ENCODE results near the gene XPC. TPM values are rescaled to one million over a fixed set of nuclear protein-coding genes. Genes with fewer than 3 reads are reported as not detected.
A peak's percentile ranks its signal among the peaks of the same experiment; 100 is the strongest.

The XPC gene
- total RNA-seq, 1 donor from 2014 or later: 54.2 TPM

DNA sequence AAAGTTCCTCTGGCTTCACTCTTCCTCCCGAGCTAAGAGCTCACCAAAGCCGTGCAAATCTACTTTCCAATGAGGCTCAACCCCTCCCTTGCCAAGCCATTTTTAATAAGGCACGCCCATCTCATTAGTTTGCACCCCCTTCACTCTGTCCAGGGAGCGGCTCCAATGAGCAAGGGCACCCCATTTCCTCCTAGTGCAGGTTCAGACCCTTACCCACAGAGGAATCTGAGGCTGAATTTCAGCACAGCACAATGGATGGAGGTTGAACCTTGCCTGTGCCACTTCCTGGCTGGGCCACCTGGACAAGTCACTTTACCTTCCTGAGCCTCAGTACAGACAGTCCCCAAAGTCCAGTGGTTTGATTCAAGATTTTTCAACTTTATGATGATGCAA is 25.4 kb downstream of the XPC start:
- ATAC-seq: no peak
- intact Hi-C loops (cut with DNase I): no loop called here
- DNase-seq (ENCODE audit: low spot score): no peak

DNA sequence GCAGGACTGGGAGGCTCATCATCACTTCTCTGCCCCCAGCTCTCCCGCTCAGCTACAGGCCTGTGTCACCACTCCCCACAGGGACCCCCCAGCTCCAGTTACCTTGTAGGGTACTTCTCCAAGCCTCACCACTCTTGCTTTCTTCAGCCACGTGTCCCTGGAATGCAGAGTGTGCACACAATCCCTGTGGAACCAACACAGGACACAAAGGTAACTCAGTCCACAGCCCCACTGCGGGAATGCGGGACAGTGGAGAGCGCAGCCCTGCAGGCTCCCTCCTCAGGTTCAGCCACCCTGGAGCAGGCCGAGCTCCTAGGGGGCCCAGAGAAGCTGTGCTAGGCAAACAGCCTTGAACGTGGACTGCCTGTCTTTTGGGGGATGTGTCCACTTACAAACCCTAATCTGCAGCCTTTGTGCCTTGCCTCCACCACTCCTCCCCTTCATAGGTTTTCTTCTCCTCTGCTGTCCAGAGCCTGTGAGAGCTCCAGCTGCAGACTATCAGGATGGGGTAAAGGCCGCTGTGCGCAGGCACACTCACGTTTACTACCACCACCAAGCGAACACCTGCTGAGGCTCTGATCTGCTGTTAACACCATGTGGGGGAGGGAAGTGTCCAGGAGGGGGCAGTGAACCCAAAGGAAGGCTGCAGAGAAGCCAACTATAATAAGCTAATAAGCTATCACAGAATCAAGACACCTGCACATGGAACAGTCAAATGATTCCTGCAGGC is 26.0 kb downstream of the XPC start:
- DNase-seq (ENCODE audit: low spot score) (no peak), ATAC-seq (no peak)

DNA sequence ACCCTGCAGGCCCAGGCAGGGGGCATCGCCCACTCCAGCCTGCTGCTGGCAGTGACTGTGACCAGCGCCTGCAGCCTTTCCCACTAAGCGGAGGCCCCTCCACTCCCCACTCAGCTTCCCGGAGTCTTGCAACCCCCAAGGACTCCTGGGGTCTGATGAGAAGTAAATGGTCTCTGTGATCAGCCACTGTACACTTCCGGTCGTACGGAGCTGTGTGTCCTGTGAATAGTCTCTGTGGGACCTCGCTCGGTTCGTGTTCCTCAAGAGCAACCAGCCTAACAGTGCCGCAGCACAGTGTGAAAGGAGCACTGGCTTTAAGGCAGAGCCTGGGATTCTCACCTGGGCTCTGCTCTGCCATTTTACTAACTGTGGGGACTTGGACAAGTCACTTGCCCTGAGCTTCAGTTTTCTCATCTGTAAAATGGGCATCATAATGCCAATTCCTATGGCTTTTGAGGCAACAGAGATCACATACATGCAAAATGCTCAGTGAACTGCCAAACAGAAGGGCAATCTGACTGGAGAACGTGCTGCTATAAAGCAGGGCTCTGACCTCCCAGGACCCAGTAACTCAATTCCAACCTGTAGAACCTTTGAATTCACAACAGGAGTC is 26.8 kb downstream of the XPC start:
- DNase-seq (ENCODE audit: low spot score) (no peak), ATAC-seq (no peak)
- intact Hi-C loops (cut with DNase I): no loop called here

More for the DNA sequence above, 26.0 kb downstream of the XPC start:
- intact Hi-C loops (cut with DNase I): no loop called here

DNA sequence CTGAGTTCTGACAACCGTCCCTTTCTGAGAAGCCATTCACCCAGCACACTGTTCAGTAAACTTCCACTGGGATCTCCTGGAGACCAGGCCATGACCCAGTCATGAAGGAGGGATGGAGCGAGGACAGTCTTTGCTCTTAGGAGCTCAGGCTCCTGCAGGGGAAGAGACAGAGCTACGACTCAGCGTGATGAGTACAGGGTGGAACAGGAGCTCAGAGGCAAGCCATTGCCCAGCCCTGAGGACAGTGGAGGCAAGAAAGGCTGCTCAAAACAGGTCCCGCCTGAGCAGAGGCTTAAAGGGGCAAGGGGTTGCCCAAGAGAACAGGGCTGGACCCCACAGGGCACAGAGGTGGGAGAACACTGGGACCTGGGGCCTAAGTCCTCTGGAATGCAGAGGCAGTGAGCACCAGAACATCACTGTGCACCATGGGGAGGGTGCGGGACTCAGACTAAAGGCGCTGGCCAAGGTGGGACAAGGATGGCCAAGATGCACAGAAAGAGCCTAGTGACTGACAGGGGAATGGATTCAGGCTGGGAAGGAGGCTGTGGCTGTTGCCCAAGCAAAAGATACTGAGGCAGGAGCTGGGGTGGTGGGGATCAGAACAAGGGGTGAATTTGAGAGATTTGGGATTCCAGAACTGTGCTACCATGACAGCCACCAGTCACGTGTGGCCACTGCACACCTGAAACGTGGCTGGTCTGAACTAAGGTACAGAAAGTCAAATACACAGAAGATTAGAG is 27.7 kb downstream of the XPC start:
- DNase-seq (ENCODE audit: low spot score) (no peak), ATAC-seq (no peak)
- intact Hi-C loops (cut with DNase I): no loop called here

- ATAC-seq (no peak), DNase-seq (ENCODE audit: low spot score) (no peak)
- intact Hi-C loops (cut with DNase I): no loop called here
Observed at GRCh38 chr3:14150078-14150477, 28.3 kb downstream of the XPC start.

DNA sequence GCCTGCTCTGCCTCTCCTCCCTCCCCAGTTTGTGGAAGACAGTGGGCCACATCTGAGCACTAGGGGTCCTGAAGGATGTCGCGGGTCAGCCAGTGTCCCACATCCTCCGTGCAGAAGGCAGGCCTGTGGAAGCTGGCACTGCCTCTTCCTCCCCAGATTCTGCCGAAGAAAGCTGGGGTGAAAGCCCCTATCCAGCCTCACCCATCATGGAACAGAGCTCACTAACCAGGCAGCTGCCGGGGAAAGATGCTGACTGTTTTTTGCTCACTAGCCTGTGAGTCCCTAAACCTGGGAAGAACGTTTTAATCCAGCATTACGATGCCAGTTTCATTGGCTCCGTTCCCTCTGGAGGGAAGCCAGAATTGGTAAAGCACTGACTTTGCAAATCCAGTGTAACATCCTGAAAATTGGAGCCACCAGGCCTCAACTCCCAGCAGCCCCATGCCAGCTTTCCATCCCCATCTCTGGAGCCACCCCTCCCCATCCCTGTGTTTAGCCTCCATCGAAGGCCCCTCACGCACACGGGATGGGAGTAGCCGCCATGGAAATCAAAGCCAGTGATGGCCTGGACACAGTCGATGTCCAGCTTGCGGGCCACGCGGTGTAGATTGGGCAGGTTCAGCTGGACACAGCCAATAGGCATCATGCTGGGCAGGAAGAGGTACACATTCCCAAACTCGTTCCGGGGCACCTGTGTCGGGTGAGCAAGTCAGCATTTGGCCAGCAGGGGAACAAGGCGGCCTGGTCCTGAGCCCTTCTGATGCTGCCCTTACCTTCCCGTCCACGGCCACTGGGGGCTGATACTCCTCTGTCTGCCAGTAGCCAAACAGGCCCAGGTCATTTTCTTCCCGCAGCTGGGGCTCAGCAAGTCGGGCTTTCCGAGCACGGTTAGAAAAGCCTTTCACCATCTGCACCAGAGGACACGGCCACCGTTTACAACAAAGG is 30.1 kb downstream of the XPC start:
- DNase-seq (ENCODE audit: low spot score) (no peak), ATAC-seq (no peak)
- intact Hi-C loops (cut with DNase I): no loop called here

GRCh38 chr3:14147617-14148016 is 30.8 kb downstream of the XPC start:
- DNase-seq (ENCODE audit: low spot score): no peak
- intact Hi-C loops (cut with DNase I): no loop called here
- no peak for ATAC-seq

DNA sequence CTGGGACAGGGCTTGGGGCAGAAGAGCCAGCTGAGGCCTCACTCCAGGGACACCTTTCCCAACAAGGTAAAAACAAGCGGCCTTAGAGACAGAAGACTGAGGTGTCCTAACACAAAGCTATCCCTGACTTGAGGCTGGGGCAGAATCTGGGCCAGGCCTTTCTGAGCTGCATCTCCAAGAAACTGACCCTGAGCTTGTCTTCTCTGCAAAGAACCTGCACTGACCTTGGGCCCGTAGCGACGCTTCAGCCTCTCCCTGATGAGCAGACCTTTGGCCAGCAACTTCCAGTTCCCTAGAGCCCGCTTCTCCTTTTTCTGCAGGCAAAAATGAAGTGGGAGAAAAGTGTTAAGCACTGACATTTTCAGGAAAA is 31.4 kb downstream of the XPC start:
- intact Hi-C loops (cut with DNase I): no loop called here
- DNase-seq (ENCODE audit: low spot score): no peak
- ATAC-seq: no peak

DNA sequence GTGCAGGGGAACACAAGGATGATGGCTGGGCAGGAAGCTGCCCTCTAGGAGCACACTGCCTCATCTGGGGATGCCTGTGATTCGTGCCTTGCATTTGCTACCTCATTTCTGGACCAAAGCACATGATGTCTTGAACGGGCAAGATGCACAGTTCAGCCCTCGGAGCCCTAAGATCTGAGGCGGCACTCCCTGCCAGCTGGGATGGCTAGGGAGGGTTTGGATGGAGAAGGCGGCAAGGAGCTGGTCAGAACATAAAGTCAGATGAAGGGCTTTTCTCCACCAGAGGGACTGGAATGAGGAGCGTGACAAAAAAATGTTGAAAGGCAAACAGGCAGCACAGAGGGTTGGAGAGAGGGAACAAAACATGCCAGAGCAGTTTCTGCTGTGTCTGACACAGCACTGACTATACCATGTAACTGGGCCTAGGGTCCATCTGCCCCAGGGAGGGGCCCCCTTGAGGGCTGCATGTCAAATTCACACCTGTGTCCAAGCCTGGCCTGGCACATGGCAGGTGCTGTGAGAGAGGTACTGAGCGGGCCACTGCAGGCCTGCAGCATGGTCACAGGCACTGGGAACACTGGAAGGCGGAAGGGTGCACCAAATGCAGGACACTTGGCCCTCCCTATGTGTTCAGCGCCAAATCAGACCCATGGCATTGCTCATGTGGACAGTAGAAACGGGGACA is 31.9 kb downstream of the XPC start:
- intact Hi-C loops (cut with DNase I): no loop called here
- no peak for ATAC-seq

DNA sequence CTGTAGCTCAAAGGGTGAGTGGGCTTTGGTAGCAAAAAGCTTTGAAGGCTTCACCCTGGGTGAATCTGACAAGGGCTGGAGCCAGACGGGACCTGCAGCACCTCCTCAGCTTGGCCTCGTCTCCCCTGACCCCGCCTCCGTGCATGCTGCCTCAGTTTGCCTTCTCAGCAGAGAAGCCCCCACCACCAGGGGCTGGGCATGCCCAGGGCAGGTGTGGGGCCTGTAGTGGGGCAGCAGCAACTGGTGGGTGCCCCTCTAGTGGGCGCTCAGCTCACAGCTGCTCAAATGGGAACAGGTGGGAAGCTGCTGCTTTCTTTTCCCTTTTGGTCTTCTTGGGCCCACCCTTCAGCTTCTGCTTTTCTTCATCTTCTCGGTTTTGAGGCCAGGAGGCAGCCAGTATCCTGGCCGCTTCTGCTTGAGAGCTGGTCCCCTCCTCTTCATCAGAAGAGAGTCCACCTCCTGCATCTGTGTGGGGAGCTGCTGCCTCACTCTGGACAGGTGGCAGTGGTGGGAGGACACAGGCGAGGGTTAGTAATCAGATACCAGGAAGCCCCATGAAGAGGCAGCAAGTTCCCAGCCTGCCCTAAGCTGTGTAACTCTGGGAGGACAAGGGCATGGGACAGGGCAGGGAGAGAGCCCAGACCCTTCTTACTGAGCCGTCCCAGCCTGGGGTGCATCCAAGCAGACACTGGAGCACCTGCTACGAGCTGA is 32.6 kb downstream of the XPC start:
- ATAC-seq (no peak), DNase-seq (ENCODE audit: low spot score) (no peak)
- intact Hi-C loops (cut with DNase I): no loop called here

More for the DNA sequence above, 31.9 kb downstream of the XPC start:
- DNase-seq (ENCODE audit: low spot score): no peak

- intact Hi-C loops (cut with DNase I): no loop called here
- DNase-seq (ENCODE audit: low spot score) (no peak), ATAC-seq (no peak)
Observed at GRCh38 chr3:14145236-14145635, 33.2 kb downstream of the XPC start.

DNA sequence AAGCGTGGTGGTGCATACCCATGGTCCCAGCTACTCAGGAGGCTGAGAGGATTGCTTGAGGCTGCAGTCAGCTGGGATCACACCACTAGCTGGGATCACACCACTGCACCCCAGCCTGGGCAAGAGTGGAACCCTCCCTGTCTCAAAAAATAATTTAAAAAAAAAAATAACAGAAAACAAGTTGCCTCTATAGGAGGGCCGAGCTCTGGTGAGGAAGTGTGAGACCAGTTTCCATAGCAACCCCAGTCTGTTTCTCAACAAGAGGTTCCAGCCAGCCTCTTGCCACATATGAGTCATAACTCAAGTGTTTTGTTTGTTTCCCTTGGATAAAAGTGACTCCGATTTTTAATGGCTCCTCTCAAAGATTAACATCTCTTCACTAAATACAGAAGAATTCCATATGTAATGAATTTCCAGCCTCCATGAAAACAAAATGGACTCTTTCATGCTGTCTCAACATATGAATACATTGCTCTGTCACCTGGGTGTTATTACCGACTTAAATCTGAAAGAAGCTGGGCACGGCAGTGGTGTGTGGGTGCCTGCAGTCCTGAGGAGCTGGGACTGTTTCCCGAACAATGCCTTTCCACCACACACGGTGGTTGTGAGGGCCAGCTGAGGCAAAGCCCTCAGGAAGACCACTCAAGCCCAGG is 33.9 kb downstream of the XPC start:
- DNase-seq (ENCODE audit: low spot score): peak; percentile 73
- intact Hi-C loops (cut with DNase I): no loop called here
- peak; percentile 96 for ATAC-seq

GRCh38 chr3:14143271-14144225 is 34.9 kb downstream of the XPC start:
- DNase-seq (ENCODE audit: low spot score): no peak
- intact Hi-C loops (cut with DNase I): no loop called here
- peak; percentile 83 for ATAC-seq

DNA sequence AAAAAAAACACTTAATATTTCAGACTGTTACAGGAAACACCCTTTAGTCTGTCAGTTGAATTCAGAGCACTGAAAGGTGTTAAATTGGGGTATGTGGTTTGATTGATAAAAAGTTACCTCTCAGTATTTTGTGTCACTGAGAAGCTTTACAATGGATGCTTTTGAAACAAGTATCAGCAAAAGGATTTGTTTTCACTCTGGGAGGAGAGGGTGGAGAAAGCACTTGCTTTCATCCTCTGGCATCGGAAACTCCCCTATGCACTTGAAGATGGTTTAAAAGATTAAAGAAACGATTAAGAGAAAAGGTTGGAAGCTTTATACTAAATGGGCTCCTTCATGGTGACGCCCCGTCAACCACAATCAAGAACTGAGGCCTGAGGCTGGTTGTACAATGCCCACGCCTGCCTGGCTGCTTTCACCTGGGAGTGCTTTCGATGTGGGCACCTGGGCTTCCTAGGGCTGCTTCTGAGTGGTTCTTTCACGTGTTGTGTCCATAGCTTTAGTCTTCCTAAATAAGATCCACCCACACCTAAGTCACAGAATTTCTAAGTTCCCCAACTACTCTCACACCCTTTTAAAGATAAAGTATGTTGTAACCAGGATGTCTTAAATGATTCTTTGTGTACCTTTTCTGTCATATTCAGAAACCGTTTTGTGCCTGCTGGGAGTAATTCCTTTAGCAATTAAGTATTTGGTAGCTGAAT is 35.7 kb downstream of the XPC start:
- ATAC-seq: no peak
- no peak for DNase-seq (ENCODE audit: low spot score)
- intact Hi-C loops (cut with DNase I): no loop called here

DNA sequence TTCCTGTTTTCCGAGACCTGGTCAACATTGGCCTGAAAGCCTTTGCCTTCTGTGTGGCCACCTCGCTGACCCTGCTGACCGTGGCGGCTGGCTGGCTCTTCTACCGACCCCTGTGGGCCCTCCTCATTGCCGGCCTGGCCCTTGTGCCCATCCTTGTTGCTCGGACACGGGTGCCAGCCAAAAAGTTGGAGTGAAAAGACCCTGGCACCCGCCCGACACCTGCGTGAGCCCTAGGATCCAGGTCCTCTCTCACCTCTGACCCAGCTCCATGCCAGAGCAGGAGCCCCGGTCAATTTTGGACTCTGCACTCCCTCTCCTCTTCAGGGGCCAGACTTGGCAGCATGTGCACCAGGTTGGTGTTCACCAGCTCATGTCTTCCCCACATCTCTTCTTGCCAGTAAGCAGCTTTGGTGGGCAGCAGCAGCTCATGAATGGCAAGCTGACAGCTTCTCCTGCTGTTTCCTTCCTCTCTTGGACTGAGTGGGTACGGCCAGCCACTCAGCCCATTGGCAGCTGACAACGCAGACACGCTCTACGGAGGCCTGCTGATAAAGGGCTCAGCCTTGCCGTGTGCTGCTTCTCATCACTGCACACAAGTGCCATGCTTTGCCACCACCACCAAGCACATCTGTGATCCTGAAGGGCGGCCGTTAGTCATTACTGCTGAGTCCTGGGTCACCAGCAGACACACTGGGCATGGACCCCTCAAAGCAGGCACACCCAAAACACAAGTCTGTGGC is 36.6 kb downstream of the XPC start:
- no peak for ATAC-seq
- intact Hi-C loops (cut with DNase I): no loop called here
- no peak for DNase-seq (ENCODE audit: low spot score)
